ENCODE data around the gene ERRFI1.
A peak's percentile ranks its signal among the peaks of the same experiment; 100 is the strongest.

ERRFI1 gene

DNA sequence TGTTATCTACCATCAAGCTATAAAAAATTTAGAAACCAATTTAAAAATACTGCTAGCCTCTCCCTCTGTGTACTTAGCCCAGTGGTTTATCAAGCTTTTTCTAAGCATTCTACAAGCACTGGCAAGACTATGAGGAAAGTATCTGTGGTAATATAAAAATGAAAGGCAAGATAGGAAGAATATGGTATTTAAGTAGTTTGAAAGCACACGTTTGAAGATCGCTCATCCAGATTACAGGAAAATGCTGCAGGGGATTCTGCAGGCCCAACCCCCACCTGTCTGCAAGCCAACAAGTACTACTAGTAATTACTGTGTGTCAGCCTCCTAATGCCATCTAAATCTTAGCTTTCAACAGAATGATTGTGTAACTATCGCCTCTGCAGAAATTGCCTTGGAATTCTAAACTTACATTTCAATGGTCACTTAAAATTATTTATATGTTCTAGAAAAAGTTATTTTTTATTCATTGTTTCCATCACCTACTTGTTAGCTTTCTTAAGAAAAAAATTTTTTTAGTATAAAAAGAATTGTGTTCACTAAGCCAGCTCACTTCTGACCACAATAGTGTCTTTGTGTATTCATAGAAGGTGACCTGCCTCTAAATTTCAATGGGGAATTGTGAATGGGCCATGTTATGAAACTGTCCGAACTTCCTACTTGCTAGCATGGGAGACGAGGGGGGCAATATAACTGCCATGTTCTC, 8.5 kb downstream of the ERRFI1 start:
- H3K36me3 ChIP-seq (ENCODE audit: control insufficient read depth, insufficient read depth, low read length), result no peaks in the 10 kb centered on the region
- H3K79me2 ChIP-seq, result peaks cover 10% of the 10 kb centered on the region
- TF ChIP-seq, protein P1, sequence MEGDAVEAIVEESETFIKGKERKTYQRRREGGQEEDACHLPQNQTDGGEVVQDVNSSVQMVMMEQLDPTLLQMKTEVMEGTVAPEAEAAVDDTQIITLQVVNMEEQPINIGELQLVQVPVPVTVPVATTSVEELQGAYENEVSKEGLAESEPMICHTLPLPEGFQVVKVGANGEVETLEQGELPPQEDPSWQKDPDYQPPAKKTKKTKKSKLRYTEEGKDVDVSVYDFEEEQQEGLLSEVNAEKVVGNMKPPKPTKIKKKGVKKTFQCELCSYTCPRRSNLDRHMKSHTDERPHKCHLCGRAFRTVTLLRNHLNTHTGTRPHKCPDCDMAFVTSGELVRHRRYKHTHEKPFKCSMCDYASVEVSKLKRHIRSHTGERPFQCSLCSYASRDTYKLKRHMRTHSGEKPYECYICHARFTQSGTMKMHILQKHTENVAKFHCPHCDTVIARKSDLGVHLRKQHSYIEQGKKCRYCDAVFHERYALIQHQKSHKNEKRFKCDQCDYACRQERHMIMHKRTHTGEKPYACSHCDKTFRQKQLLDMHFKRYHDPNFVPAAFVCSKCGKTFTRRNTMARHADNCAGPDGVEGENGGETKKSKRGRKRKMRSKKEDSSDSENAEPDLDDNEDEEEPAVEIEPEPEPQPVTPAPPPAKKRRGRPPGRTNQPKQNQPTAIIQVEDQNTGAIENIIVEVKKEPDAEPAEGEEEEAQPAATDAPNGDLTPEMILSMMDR (IDR thresholded peaks at IDR 0.05), result no peak
- H3K9ac ChIP-seq, result no peak overlapping the region
- H3K4me2 ChIP-seq (ENCODE audit: low read length), result peak overlapping the region; percentile 49
- no peaks in the 10 kb centered on the region for H3K27me3 ChIP-seq (ENCODE audit: control insufficient read depth, insufficient read depth, low read length)
- H3K27ac ChIP-seq, result no peak overlapping the region
- H3K4me1 ChIP-seq, result peaks cover 18% of the 10 kb centered on the region
- peak overlapping the region; percentile 28 for H3K4me3 ChIP-seq (ENCODE audit: low read depth, low read length)
- no peaks in the 10 kb centered on the region for H3K9me3 ChIP-seq (ENCODE audit: control insufficient read depth, low read length)
- no peak overlapping the region for H2AFZ ChIP-seq

DNA sequence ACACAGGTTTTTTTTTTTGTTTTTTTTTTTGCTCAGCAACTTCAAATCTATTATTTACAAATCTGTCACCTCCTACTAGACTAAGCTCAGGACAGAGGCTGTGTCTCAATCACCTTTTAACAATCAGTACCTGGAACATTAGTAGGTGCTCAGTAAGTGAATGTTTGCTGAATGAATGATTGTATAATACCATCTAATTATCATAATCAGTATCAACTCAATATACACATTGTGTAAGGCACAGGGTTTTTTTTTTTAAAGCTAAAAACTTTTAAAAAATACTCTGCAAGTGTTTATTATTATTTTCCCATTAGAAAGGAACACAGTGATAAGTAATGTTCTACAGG, 9.2 kb downstream of the ERRFI1 start:
- no peak overlapping the region for H3K4me3 ChIP-seq (ENCODE audit: low read depth, low read length)
- H3K9ac ChIP-seq, result no peak overlapping the region
- TF ChIP-seq, protein P1 (IDR thresholded peaks at IDR 0.05), result no peak
- H3K4me1 ChIP-seq, result peaks cover 18% of the 10 kb centered on the region
- H3K27ac ChIP-seq, result peak overlapping the region; percentile 63
- H3K36me3 ChIP-seq (ENCODE audit: control insufficient read depth, insufficient read depth, low read length), result no peaks in the 10 kb centered on the region
- H3K4me2 ChIP-seq (ENCODE audit: low read length), result peak overlapping the region; percentile 49
- H3K79me2 ChIP-seq, result peaks cover 7% of the 10 kb centered on the region
- no peak overlapping the region for H2AFZ ChIP-seq
- H3K27me3 ChIP-seq (ENCODE audit: control insufficient read depth, insufficient read depth, low read length), result no peaks in the 10 kb centered on the region
- no peaks in the 10 kb centered on the region for H3K9me3 ChIP-seq (ENCODE audit: control insufficient read depth, low read length)

DNA sequence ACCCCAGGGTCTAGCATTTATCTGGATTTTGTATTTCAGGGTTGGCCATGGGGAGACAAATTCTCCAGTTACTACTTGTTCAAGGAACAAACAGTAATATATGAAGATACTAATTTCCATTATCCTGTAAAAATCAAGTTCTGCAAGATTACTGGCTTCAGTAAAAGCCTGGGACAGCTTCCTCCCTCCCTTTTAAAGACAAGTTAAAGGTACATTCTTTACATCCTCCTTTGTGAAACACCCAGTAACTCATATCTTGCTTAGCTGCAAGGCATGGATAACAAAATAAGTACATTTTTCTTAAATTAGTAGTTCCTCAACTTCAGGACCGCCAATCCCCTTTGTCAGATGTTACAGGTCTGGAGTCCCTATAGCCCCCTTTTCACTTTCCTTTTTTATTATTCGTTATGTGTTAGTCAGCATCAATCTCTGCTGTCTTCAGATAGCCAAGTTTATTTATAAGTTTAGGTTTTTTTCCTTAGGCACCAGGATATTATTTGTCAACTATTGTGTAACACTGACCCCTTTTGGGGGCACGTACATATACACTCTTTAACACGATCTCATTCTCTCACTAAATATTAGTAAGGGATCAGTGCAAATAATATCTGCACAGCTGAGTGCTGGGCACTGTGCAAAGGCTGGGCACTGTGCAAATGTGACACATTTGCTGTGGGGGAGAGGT, 9.8 kb downstream of the ERRFI1 start:
- peaks cover 18% of the 10 kb centered on the region for H3K4me1 ChIP-seq

DNA sequence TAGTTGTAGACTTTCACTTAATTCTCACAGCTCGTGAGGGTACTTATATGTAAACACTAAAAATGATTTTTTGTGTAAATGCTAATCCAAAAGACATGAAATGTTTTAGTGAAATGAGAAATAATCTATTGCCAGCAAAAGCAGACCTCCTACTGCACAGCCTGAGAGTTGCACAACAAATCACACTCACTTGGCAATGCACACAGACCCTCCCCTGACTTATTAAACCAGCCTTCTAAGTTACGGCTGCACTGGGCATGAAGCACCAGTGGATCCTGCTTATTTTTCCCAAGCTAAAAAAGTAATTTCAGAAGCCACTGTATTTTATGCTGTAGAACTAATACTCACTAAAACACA, 10.3 kb downstream of the ERRFI1 start:
- Histone ChIP-seq H3K4me3 (ENCODE audit: low read depth, low read length) (no peak overlapping the region), H3K36me3 (ENCODE audit: control insufficient read depth, insufficient read depth, low read length) (no peaks in the 10 kb centered on the region), H3K4me1 (peaks cover 18% of the 10 kb centered on the region), H3K27ac (peak overlapping the region; percentile 63), H3K9ac (no peak overlapping the region), H3K79me2 (peaks cover 7% of the 10 kb centered on the region), H3K4me2 (ENCODE audit: low read length) (peak overlapping the region; percentile 42), H3K9me3 (ENCODE audit: control insufficient read depth, low read length) (no peaks in the 10 kb centered on the region), H3K27me3 (ENCODE audit: control insufficient read depth, insufficient read depth, low read length) (no peaks in the 10 kb centered on the region), H2AFZ (no peak overlapping the region)
- TF ChIP-seq, protein P1 (IDR thresholded peaks at IDR 0.05), result no peak

More for the DNA sequence above, 9.8 kb downstream of the ERRFI1 start:
- H3K79me2 ChIP-seq, result peaks cover 7% of the 10 kb centered on the region
- H3K4me2 ChIP-seq (ENCODE audit: low read length), result peak overlapping the region; percentile 13
- no peaks in the 10 kb centered on the region for H3K27me3 ChIP-seq (ENCODE audit: control insufficient read depth, insufficient read depth, low read length)
- peak overlapping the region; percentile 63 for H3K27ac ChIP-seq
- no peaks in the 10 kb centered on the region for H3K36me3 ChIP-seq (ENCODE audit: control insufficient read depth, insufficient read depth, low read length)
- no peaks in the 10 kb centered on the region for H3K9me3 ChIP-seq (ENCODE audit: control insufficient read depth, low read length)
- TF ChIP-seq, protein P1 (IDR thresholded peaks at IDR 0.05), result no peak
- no peak overlapping the region for H3K4me3 ChIP-seq (ENCODE audit: low read depth, low read length)
- H3K9ac ChIP-seq, result no peak overlapping the region
- H2AFZ ChIP-seq, result no peak overlapping the region
